H1 (cell line): ENCODE results near the gene FNDC1. TPM values are rescaled to one million over a fixed set of nuclear protein-coding genes. Genes with fewer than 3 reads are reported as not detected.

Experiments
- CTCF ChIA-PET: fragments of 300-600 bp; sonication (Branson Sonifier 250); formaldehyde crosslinking; loops from one replicate; lab custom pipeline; 2021; ENCODE audit not compliant: partially characterized antibody; lab: Charles Lee
- POLR2A ChIA-PET: fragments of 300-600 bp; sonication (Branson Sonifier 250); formaldehyde crosslinking; loops from one replicate; lab custom pipeline; 2021; ENCODE audit warnings: inconsistent platforms; ENCODE audit not compliant: partially characterized antibody; lab: Charles Lee
- DNase-seq, 2 experiments: peaks; one replicate each; pipeline versions ENCODE4 v3.0.0 to v3.0.0-alpha.2; 2010 to 2022; ENCODE audit warnings: low spot score in 2 of 2, low read depth in 1 of 2, mixed read lengths in 1 of 2
- FAIRE-seq: peaks from 2 replicates; lab custom pipeline; 2011; peaks lifted over from hg19 to GRCh38; lab: Jason Lieb, UNC
- H2AFZ ChIP-seq: 2 replicates; pipeline ENCODE4 v1.8.1; 2012; ENCODE audit warnings: low read length, inconsistent platforms
- H2AK5ac ChIP-seq: 2 replicates; pipeline ENCODE4 v1.6.1; 2013; ENCODE audit warnings: low read depth, low read length
- H2BK120ac ChIP-seq: replicated peaks from 2 replicates; pipeline ENCODE3; 2013; ENCODE audit warnings: low read depth, low read length, inconsistent platforms
- H2BK12ac ChIP-seq: 2 replicates; pipeline ENCODE4 v1.6.1; 2013; ENCODE audit warnings: low read depth, low read length
- H2BK15ac ChIP-seq: 2 replicates; pipeline ENCODE4 v1.6.1; 2013; ENCODE audit warnings: low read length
- H2BK20ac ChIP-seq: 2 replicates; pipeline ENCODE4 v1.6.1; 2013; ENCODE audit warnings: low read length
- H2BK5ac ChIP-seq: 2 replicates; pipeline ENCODE4 v1.6.1; 2013; ENCODE audit warnings: low read depth, low read length
- H3K14ac ChIP-seq: 2 replicates; pipeline ENCODE4 v1.6.1; 2013; ENCODE audit warnings: inconsistent platforms; ENCODE audit not compliant: insufficient read length
- H3K18ac ChIP-seq: 2 replicates; pipeline ENCODE4 v1.6.1; 2013; ENCODE audit warnings: low read length; ENCODE audit errors: extremely low read depth
- H3K23ac ChIP-seq: 2 replicates; pipeline ENCODE4 v1.6.1; 2013; ENCODE audit warnings: inconsistent platforms; ENCODE audit not compliant: insufficient read length
- H3K23me2 ChIP-seq: 2 replicates; pipeline ENCODE4 v1.6.1; 2013; ENCODE audit warnings: low read depth, low read length
- H3K27ac ChIP-seq: 2 replicates; pipeline ENCODE4 v1.6.1; 2011; ENCODE audit warnings: low read depth, low read length, inconsistent platforms
- H3K27me3 ChIP-seq, 4 experiments: replicated peaks in 1 of 4; 1 replicate in 1 of 4; 2 replicates in 3 of 4; pipeline versions ENCODE4 v1.6.1 to v1.8.1; 2011 to 2013; ENCODE audit warnings: low read length in 3 of 4, mild to moderate bottlenecking in 3 of 4, inconsistent platforms in 2 of 4, mixed read lengths in 2 of 4, moderate library complexity in 1 of 4; ENCODE audit not compliant: control insufficient read depth in 3 of 4, insufficient read depth in 3 of 4; ENCODE audit errors: extremely low read depth in 1 of 4
- H3K36me3 ChIP-seq, 4 experiments: 2 replicates each; pipeline versions ENCODE4 v1.6.1 to v1.8.1; 2011 to 2013; ENCODE audit warnings: mild to moderate bottlenecking in 4 of 4, low read length in 3 of 4, moderate library complexity in 2 of 4, control low read depth in 1 of 4, inconsistent platforms in 1 of 4; ENCODE audit not compliant: insufficient read depth in 4 of 4, control insufficient read depth in 2 of 4
- H3K4ac ChIP-seq: replicated peaks from 2 replicates; pipeline ENCODE3; 2013; ENCODE audit warnings: low read length, low read depth, mixed read lengths, inconsistent platforms; ENCODE audit not compliant: insufficient read length
- H3K4me1 ChIP-seq, 4 experiments: replicated peaks in 1 of 4; 1 replicate in 1 of 4; 2 replicates in 3 of 4; pipeline versions ENCODE4 v1.6.1 to v1.8.1; 2011 to 2013; ENCODE audit warnings: low read length in 3 of 4, inconsistent platforms in 2 of 4, mixed read lengths in 1 of 4; ENCODE audit not compliant: insufficient read depth in 4 of 4, control insufficient read depth in 3 of 4
- H3K4me2 ChIP-seq, 2 experiments: 2 replicates each; pipeline versions ENCODE4 v1.6.1 to v1.8.1; 2011 to 2013; ENCODE audit warnings: low read depth in 2 of 2, low read length in 2 of 2, control low read depth in 1 of 2, inconsistent platforms in 1 of 2, mild to moderate bottlenecking in 1 of 2; ENCODE audit not compliant: insufficient read depth in 1 of 2
- H3K4me3 ChIP-seq, 4 experiments: fragments of 200-600, 300-600 bp in 1 of 4; sonication (generic), shearing (Covaris generic), sonication (Bioruptor Twin) in 1 of 4; 2 replicates each; pipeline versions ENCODE4 v1.5.1 to v1.8.1; 2011 to 2016; ENCODE audit warnings: low read length in 4 of 4, low read depth in 3 of 4, control low read depth in 2 of 4, inconsistent platforms in 2 of 4, mild to moderate bottlenecking in 2 of 4, mixed read lengths in 1 of 4, moderate library complexity in 1 of 4; ENCODE audit not compliant: insufficient read depth in 2 of 4; ENCODE audit errors: extremely low read depth in 1 of 4
- H3K56ac ChIP-seq: replicated peaks from 2 replicates; pipeline ENCODE3; 2013; ENCODE audit warnings: low read depth, mild to moderate bottlenecking, mixed read lengths, low read length, inconsistent platforms; ENCODE audit not compliant: insufficient read length
- H3K79me1 ChIP-seq: 2 replicates; pipeline ENCODE4 v1.6.1; 2013; ENCODE audit warnings: low read depth, low read length, control low read depth
- H3K79me2 ChIP-seq, 2 experiments: 2 replicates each; pipeline versions ENCODE4 v1.6.1 to v1.8.1; 2012 to 2013; ENCODE audit warnings: low read length in 2 of 2, mild to moderate bottlenecking in 2 of 2, inconsistent platforms in 1 of 2; ENCODE audit not compliant: insufficient read depth in 2 of 2, control insufficient read depth in 1 of 2
- H3K9ac ChIP-seq, 4 experiments: replicated peaks in 1 of 4; 1 replicate in 1 of 4; 2 replicates in 3 of 4; pipeline versions ENCODE4 v1.6.1 to v1.8.1; 2011 to 2013; ENCODE audit warnings: low read depth in 3 of 4, low read length in 3 of 4, control low read depth in 2 of 4, mild to moderate bottlenecking in 2 of 4, moderate library complexity in 2 of 4, inconsistent platforms in 1 of 4; ENCODE audit errors: extremely low read depth in 1 of 4
- H3K9me3 ChIP-seq, 2 experiments: 2 replicates each; pipeline versions ENCODE4 v1.6.1 to v1.8.1; 2012 to 2013; ENCODE audit warnings: mild to moderate bottlenecking in 2 of 2, moderate library complexity in 2 of 2, control low read depth in 1 of 2, inconsistent platforms in 1 of 2, low read depth in 1 of 2, low read length in 1 of 2, mixed read lengths in 1 of 2; ENCODE audit not compliant: insufficient read depth in 2 of 2
- H4K20me1 ChIP-seq, 2 experiments: replicated peaks in 1 of 2; 2 replicates each; pipeline versions ENCODE3 to v1.8.1; 2011 to 2013; ENCODE audit warnings: inconsistent platforms in 2 of 2, low read length in 2 of 2, mild to moderate bottlenecking in 1 of 2; ENCODE audit not compliant: insufficient read depth in 2 of 2, control insufficient read depth in 1 of 2
- H4K5ac ChIP-seq: 2 replicates; pipeline ENCODE4 v1.6.1; 2013; ENCODE audit warnings: low read length, low read depth, mixed read lengths, inconsistent platforms; ENCODE audit not compliant: insufficient read length
- H4K8ac ChIP-seq: 2 replicates; pipeline ENCODE4 v1.8.0; 2013; ENCODE audit warnings: mild to moderate bottlenecking, moderate library complexity, low read length, inconsistent platforms; ENCODE audit not compliant: insufficient read depth; ENCODE audit errors: extremely low read depth
- H4K91ac ChIP-seq: replicated peaks from 2 replicates; pipeline ENCODE3; 2013; ENCODE audit warnings: low read length, mixed read lengths, inconsistent platforms; ENCODE audit not compliant: insufficient read length
- ATF2 ChIP-seq: IDR thresholded peaks from 2 replicates; pipeline ENCODE4 v1.6.1; 2012; ENCODE audit warnings: low read length, inconsistent platforms
- CBX8 ChIP-seq: fragments of 300-800, 300-1000 bp; sonication (generic); IDR thresholded peaks from 2 replicates; pipeline ENCODE4 v1.7.1; 2016; ENCODE audit warnings: low read depth, low read length, borderline replicate concordance
- FOSL1 ChIP-seq: IDR thresholded peaks from 2 replicates; pipeline ENCODE4 v1.6.1; 2011; ENCODE audit warnings: mild to moderate bottlenecking, low read depth, low read length, moderate library complexity; ENCODE audit not compliant: insufficient read depth
- HDAC2 ChIP-seq, 2 experiments: fragments of 300-600 bp in 1 of 2; sonication (generic) in 1 of 2; IDR thresholded peaks; 2 replicates each; pipeline ENCODE4 v1.6.1; 2011 to 2012; ENCODE audit warnings: low read depth in 2 of 2, low read length in 2 of 2, mild to moderate bottlenecking in 2 of 2, moderate library complexity in 2 of 2, borderline replicate concordance in 1 of 2, inconsistent platforms in 1 of 2
- MAFK ChIP-seq: IDR thresholded peaks from 2 replicates; pipeline ENCODE4 v1.6.1; 2012; ENCODE audit warnings: low read depth, mild to moderate bottlenecking, improper control_type of control experiment, low read length
- NRF1 ChIP-seq: IDR thresholded peaks from 2 replicates; pipeline ENCODE4 v1.6.1; 2011; ENCODE audit warnings: mild to moderate bottlenecking, low read depth, low read length, improper control_type of control experiment
- SP1 ChIP-seq: IDR thresholded peaks from 2 replicates; pipeline ENCODE4 v1.6.1; 2011; ENCODE audit warnings: low read depth, low read length
- SUZ12 ChIP-seq: fragments of 200-600 bp; sonication (generic); IDR thresholded peaks from 2 replicates; pipeline ENCODE4 v1.6.1; 2012; ENCODE audit warnings: mild to moderate bottlenecking, inconsistent platforms, low read length, moderate library complexity, mixed read lengths
- USF2 ChIP-seq: IDR thresholded peaks from 2 replicates; pipeline ENCODE4 v1.6.1; 2011; ENCODE audit warnings: low read length, improper control_type of control experiment
- WGBS, 2 experiments: shearing (Covaris generic) in 1 of 2; methylation state at CpG; one replicate each; pipeline versions ENCODE4 v1.1.6 to v1.1.7; 2013 to 2015; ENCODE audit warnings: low lambda C conversion rate in 2 of 2, mixed read lengths in 2 of 2, inconsistent platforms in 1 of 2, low coverage in 1 of 2, missing lambda C conversion rate in 1 of 2; ENCODE audit not compliant: insufficient replicate concordance in 2 of 2, insufficient coverage in 1 of 2, insufficient read length in 1 of 2; ENCODE audit errors: extremely low coverage in 1 of 2, missing lambda C conversion rate in 1 of 2; 5-methylcytosine and 5-hydroxymethylcytosine counted together
- polyA plus RNA-seq, 7 experiments: library from polyadenylated mRNA; depleted of rRNA in 3 of 7; stranded (reverse) in 5 of 7; unstranded in 2 of 7; fragments of >200 nt in 5 of 7; fragments of 200-250 nt in 2 of 7; gene quantifications; 1 replicate in 5 of 7; 2 replicates in 1 of 7; 4 replicates in 1 of 7; pipeline versions ENCODE4 v1.2.1 to v1.2.3, GENCODE V29; 2011 to 2013; ENCODE audit warnings: missing spikeins in 2 of 7, mixed read lengths in 2 of 7
- total RNA-seq: library from RNA; stranded (reverse); fragmentation: NEBNext Ultra II Directional; extraction: Animal tissue kit (Norgen Biotek cat#: 25700); gene quantifications from 2 replicates; pipeline ENCODE4 v1.2.1, GENCODE V29; 2021

Gene FNDC1
- total and polyA plus RNA-seq, 2 of the 8 experiments (the other 6 are each of a cell fraction or from before 2014, with no cell fraction given): 0.06 to 0.30 TPM

- Histone ChIP-seq H4K91ac (no peak overlapping the region), H3K36me3 (no peaks in the 10 kb centered on the region), H3K4me2 (no peak overlapping the region), H2AFZ (no peak overlapping the region), H3K9ac (no peak overlapping the region), H2BK15ac (no peak overlapping the region), H3K18ac (no peak overlapping the region), H3K56ac (no peak overlapping the region), H2BK120ac (no peak overlapping the region), H3K27me3 (no peaks in the 10 kb centered on the region), H4K8ac (no peak overlapping the region), H2BK20ac (no peak overlapping the region), H3K4ac (no peak overlapping the region), H3K4me1 (no peaks in the 10 kb centered on the region), H3K23me2 (no peaks in the 10 kb centered on the region), H2BK5ac (no peak overlapping the region), H4K5ac (no peak overlapping the region), H3K14ac (no peak overlapping the region), H2AK5ac (no peak overlapping the region), H3K79me1 (no peaks in the 10 kb centered on the region), H3K4me3 (no peak overlapping the region), H3K9me3 (peaks cover 78% of the 10 kb centered on the region in 2 experiments), H3K27ac (no peak overlapping the region), H2BK12ac (no peak overlapping the region), H3K79me2 (no peaks in the 10 kb centered on the region), H3K23ac (no peak overlapping the region), H4K20me1 (no peaks in the 10 kb centered on the region)
- WGBS, 2 experiments: 83% methylated on average over 7 of the region's 7 CpGs; no CpG with 5 or more reads in 1 of the 2 experiments
- CTCF ChIA-PET: no interaction called here
- no peak for FAIRE-seq
- no peak for DNase-seq
- POLR2A ChIA-PET: no interaction called here
- no peak for TF ChIP-seq SP1
- TF ChIP-seq HDAC2 (IDR thresholded peaks at IDR 0.05; ENCODE audit: borderline replicate concordance in 1 of 2, low read depth in 2 of 2, low read length in 2 of 2): no peak
- TF ChIP-seq USF2: no peak
- no peak for TF ChIP-seq CBX8
- no peak for TF ChIP-seq NRF1
- TF ChIP-seq MAFK: no peak
- no peak for TF ChIP-seq ATF2
- no peak for TF ChIP-seq SUZ12
- TF ChIP-seq FOSL1: no peak
Measured at GRCh38 chr6:159301810-159302593, 132.8 kb downstream of the FNDC1 start.
